Measurements from ENCODE around the gene IP6K2. TPM values are rescaled to one million over a fixed set of nuclear protein-coding genes. Genes with fewer than 3 reads are reported as not detected.

IP6K2 gene
- total and polyA plus RNA-seq, 2 experiments from 2014 or later, result 97.0 to 97.4 TPM

DNA sequence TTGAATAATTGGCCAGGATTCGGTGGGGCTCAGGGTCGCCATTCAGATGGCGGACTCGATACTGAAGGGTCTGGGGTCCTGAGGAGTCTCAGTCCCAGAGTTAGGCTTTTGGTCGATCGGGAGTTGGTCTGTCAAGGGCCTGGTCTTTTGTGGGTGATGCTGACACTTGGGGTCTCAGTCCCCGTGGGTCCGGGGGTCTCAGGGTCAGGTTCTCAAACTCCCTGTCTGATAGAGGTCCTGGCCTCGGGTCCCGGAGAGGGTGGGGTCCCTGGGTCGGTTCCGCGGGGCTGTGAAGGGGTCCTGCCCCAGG, 31.8 kb downstream of the IP6K2 start:
- H3K27ac ChIP-seq (ENCODE audit: low read depth), result no peak overlapping the region
- Mint-ChIP-seq H3K27ac (peak overlapping the region; percentile 50; the same call in 1 of the 2 replicates), H3K27me3 (ENCODE audit: insufficient read depth, low read depth, poor library complexity) (peaks cover 14% of the 10 kb centered on the region), H3K4me1 (peaks cover 17% of the 10 kb centered on the region), H3K36me3 (ENCODE audit: low read depth) (peaks cover 59% of the 10 kb centered on the region), H3K4me3 (peak overlapping the region; percentile 86), H3K9me3 (no peaks in the 10 kb centered on the region; the same call in 2 of the 3 replicates)
- peaks cover 20% of the 10 kb centered on the region for H4K20me1 ChIP-seq (replicated peaks; ENCODE audit: insufficient read depth)
- no peak for TF ChIP-seq POLR2AphosphoS5 (IDR thresholded peaks at IDR 0.05; ENCODE audit: low read depth)
- TF ChIP-seq, protein P1, sequence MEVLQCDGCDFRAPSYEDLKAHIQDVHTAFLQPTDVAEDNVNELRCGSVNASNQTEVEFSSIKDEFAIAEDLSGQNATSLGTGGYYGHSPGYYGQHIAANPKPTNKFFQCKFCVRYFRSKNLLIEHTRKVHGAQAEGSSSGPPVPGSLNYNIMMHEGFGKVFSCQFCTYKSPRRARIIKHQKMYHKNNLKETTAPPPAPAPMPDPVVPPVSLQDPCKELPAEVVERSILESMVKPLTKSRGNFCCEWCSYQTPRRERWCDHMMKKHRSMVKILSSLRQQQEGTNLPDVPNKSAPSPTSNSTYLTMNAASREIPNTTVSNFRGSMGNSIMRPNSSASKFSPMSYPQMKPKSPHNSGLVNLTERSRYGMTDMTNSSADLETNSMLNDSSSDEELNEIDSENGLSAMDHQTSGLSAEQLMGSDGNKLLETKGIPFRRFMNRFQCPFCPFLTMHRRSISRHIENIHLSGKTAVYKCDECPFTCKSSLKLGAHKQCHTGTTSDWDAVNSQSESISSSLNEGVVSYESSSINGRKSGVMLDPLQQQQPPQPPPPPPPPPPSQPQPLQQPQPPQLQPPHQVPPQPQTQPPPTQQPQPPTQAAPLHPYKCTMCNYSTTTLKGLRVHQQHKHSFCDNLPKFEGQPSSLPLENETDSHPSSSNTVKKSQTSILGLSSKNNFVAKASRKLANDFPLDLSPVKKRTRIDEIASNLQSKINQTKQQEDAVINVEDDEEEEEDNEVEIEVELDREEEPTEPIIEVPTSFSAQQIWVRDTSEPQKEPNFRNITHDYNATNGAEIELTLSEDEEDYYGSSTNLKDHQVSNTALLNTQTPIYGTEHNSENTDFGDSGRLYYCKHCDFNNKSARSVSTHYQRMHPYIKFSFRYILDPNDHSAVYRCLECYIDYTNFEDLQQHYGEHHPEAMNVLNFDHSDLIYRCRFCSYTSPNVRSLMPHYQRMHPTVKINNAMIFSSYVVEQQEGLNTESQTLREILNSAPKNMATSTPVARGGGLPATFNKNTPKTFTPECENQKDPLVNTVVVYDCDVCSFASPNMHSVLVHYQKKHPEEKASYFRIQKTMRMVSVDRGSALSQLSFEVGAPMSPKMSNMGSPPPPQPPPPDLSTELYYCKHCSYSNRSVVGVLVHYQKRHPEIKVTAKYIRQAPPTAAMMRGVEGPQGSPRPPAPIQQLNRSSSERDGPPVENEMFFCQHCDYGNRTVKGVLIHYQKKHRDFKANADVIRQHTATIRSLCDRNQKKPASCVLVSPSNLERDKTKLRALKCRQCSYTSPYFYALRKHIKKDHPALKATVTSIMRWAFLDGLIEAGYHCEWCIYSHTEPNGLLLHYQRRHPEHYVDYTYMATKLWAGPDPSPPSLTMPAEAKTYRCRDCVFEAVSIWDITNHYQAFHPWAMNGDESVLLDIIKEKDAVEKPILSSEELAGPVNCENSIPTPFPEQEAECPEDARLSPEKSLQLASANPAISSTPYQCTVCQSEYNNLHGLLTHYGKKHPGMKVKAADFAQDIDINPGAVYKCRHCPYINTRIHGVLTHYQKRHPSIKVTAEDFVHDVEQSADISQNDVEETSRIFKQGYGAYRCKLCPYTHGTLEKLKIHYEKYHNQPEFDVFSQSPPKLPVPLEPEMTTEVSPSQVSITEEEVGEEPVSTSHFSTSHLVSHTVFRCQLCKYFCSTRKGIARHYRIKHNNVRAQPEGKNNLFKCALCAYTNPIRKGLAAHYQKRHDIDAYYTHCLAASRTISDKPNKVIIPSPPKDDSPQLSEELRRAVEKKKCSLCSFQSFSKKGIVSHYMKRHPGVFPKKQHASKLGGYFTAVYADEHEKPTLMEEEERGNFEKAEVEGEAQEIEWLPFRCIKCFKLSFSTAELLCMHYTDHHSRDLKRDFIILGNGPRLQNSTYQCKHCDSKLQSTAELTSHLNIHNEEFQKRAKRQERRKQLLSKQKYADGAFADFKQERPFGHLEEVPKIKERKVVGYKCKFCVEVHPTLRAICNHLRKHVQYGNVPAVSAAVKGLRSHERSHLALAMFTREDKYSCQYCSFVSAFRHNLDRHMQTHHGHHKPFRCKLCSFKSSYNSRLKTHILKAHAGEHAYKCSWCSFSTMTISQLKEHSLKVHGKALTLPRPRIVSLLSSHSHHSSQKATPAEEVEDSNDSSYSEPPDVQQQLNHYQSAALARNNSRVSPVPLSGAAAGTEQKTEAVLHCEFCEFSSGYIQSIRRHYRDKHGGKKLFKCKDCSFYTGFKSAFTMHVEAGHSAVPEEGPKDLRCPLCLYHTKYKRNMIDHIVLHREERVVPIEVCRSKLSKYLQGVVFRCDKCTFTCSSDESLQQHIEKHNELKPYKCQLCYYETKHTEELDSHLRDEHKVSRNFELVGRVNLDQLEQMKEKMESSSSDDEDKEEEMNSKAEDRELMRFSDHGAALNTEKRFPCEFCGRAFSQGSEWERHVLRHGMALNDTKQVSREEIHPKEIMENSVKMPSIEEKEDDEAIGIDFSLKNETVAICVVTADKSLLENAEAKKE (CRISPR knock-in tag; IDR thresholded peaks at IDR 0.05), result no peak
- TF ChIP-seq CREB1 (CRISPR knock-in tag; IDR thresholded peaks at IDR 0.05; ENCODE audit: low read depth), result no peak
- TF ChIP-seq, protein P2, sequence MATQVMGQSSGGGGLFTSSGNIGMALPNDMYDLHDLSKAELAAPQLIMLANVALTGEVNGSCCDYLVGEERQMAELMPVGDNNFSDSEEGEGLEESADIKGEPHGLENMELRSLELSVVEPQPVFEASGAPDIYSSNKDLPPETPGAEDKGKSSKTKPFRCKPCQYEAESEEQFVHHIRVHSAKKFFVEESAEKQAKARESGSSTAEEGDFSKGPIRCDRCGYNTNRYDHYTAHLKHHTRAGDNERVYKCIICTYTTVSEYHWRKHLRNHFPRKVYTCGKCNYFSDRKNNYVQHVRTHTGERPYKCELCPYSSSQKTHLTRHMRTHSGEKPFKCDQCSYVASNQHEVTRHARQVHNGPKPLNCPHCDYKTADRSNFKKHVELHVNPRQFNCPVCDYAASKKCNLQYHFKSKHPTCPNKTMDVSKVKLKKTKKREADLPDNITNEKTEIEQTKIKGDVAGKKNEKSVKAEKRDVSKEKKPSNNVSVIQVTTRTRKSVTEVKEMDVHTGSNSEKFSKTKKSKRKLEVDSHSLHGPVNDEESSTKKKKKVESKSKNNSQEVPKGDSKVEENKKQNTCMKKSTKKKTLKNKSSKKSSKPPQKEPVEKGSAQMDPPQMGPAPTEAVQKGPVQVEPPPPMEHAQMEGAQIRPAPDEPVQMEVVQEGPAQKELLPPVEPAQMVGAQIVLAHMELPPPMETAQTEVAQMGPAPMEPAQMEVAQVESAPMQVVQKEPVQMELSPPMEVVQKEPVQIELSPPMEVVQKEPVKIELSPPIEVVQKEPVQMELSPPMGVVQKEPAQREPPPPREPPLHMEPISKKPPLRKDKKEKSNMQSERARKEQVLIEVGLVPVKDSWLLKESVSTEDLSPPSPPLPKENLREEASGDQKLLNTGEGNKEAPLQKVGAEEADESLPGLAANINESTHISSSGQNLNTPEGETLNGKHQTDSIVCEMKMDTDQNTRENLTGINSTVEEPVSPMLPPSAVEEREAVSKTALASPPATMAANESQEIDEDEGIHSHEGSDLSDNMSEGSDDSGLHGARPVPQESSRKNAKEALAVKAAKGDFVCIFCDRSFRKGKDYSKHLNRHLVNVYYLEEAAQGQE (IDR thresholded peaks at IDR 0.05; ENCODE audit: unreplicated experiment), result no peak
- no peak for TF ChIP-seq EZH2phosphoT487 (IDR thresholded peaks at IDR 0.05; ENCODE audit: unreplicated experiment)
- no peak for TF ChIP-seq ZNF331 (CRISPR knock-in tag; IDR thresholded peaks at IDR 0.05; ENCODE audit: low read depth)
- peaks cover 13% of the 10 kb centered on the region for H3K79me2 ChIP-seq (replicated peaks; ENCODE audit: insufficient read depth)
- H3K9me2 ChIP-seq (ENCODE audit: insufficient read depth), result no peaks in the 10 kb centered on the region
- peak; percentile 6 for ATAC-seq
- peak overlapping the region; percentile 89 for H3K4me3 ChIP-seq
- peak overlapping the region; percentile 69; the same call in 1 of the 2 replicates for H2AFZ ChIP-seq
- peak overlapping the region; percentile 91 for H3K4me2 ChIP-seq
- H3K4me1 ChIP-seq (ENCODE audit: insufficient read depth), result peaks cover 7% of the 10 kb centered on the region
- H3F3A ChIP-seq (replicated peaks; ENCODE audit: low read depth), result peaks cover 39% of the 10 kb centered on the region
- H3K27me3 ChIP-seq (ENCODE audit: insufficient read depth), result no peaks in the 10 kb centered on the region
- H3K36me3 ChIP-seq (ENCODE audit: insufficient read depth), result peaks cover 21% of the 10 kb centered on the region
- DNase-seq (ENCODE audit: low spot score), result peak; percentile 30

Measured in GM23338 (cell line).